Stimulated activated CD4-positive, alpha-beta T cell treated with anti-CD3 and anti-CD28 coated beads, TNF-alpha, amount 100 ng/mL, for 48 hours (primary cell): Measurements from ENCODE around the gene ECPAS.
"Not testable (repeated sequence)": the region's sequence is repeated elsewhere in the genome, so short reads cannot be mapped to it uniquely, and the experiment has no call there.

Source experiments
- DNase-seq, 3 donors: peaks; one replicate each; pipeline ENCODE4 v3.0.0-alpha.2; 2020; ENCODE audit warnings: low read depth in 3 of 3

The ECPAS gene

DNA sequence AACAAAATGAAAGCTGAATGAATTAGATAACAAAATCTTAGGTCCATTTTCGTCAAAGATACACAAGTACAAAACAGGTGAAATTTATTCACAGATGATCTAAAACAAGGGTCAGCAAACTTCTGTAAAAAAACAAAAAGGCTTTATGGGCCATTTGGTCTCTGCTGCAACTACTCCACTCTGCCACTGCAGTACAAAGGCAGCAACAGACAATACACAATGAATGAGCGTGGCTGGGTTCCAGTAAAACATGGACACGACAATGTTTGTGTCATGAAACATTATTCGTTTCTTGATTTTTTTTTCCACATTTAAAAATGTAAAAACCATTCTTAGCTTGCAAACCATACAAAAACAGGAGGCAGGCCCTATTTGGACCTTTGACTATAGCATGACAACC, 71.9 kb downstream of the ECPAS start:
- no peak for DNase-seq

DNA sequence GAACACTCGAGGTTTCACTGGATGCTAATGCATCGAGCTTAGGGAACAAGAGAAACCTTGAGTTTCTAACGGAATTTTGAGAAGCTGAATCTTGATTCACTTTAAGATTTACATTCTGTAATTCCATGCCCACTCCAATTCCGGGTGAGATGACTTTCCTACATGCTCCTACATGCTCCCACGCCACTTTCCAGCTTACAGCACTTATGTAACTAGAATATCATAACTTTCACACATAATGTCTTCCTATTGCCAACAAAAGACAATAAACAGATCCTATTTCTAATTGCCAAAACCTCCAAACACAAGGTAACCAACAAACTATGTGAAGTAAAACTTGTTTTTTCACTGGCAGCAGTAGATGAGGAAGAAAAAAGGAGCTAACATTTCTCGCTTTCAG, 72.9 kb downstream of the ECPAS start:
- DNase-seq = no peak

DNA sequence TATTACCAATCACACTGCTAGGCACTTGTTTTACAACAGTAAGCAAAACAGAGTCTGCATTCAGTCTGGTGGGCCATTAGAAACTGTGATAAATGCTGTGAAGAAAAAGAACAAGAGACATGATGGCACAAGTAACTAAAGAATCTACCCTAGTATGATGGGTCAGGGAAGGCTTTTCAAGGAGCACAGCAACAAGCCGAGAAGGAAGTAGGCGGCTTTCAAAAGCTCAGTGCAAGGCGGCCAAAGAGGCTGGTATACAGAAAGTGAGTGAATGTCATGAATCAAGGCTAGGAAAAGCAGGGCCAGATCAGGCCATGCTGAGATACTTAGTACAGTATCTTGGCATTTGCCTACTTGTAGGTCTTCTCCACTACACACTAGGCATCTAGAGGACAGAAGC, 76.4 kb downstream of the ECPAS start:
- DNase-seq = no peak

DNA sequence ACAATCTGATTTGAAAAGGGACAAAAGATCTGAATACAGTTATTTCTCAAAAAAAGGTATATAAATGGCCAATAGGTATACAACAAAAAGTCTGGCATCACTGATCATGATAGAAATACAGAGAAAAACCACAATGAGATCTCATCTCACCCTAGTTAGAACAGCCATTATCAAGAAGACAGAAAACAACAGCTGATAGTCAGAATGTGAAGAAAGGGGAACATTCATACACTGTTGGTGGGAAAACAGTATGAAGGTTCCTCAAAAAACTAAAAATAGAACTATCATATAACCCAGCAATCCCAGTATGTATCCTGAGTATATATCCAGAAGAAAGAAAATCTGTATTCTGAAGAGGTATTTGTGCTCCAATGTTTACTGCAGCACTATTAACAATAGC, 78.5 kb downstream of the ECPAS start:
- no peak for DNase-seq

DNA sequence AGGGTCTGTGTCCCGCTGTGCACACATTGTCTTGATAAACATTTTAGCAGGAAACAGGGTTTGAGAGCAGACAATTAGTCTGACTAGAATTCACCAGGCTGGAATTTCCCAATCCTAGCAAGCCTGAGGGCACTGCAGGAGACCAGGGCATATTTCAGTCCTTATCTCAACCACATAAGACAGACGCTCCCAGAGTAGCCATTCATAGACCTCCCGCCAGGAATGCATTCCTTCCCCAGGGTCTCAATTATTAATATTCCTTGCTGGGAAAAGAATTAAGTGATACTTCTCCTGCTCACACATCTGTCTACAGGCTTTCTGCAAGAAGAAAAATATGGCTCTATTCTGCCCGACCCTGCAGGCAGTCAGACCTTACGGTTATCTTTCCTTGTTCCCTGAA, 82.7 kb downstream of the ECPAS start:
- not testable (repeated sequence) for DNase-seq

DNA sequence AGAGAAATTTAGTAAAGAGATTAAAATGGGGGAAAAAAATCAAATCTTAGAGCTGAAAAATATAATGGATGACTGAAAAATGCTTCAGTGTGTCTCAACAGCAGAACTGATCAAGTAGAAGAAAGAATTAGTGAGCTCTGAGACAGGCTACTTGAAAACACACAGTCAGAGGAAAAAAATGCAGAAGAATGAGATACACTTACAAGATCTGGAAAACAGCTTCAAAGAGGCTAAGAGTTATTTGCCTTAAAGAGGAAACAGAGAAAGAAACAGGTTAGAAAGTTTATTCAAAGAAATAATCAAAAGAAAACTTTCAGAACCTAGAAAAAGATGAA, 83.7 kb downstream of the ECPAS start:
- no peak for DNase-seq

DNA sequence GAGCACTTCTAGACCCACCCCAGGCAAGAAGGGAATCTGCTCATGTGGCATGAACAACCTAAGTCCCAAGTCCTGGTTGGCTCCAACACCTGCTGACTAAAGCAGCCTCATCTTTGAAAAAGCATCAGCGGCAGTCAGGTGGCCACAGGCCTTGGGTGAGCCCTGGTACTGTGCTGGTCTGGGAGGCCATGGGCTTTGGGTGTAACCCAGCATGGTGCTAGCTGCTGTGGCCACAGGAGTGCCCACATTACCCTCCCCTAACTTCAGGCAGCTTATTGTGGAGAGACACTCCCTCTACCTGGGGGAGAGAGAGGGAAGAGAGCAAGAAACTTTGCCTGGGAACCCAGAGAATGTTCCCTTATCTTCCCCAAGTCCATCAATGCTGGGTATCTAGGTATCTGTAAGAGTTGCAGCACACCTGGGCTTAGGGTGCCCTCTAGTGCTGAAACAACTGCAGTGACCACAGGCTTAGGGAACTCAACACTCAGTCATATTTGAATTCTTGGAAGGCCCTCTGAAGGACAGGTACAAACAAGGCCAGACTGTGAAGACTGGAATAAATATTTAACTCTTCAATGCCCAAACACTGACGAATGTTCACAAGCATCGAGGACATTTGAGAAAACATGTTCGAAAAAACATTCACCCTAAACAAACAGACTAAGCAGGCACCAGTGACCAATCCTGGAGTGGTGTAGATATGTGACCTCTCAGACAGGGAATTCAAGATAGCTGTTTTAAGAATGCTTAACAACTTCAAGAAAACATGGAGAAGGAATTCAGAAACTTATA, 84.2 kb downstream of the ECPAS start:
- no peak for DNase-seq

DNA sequence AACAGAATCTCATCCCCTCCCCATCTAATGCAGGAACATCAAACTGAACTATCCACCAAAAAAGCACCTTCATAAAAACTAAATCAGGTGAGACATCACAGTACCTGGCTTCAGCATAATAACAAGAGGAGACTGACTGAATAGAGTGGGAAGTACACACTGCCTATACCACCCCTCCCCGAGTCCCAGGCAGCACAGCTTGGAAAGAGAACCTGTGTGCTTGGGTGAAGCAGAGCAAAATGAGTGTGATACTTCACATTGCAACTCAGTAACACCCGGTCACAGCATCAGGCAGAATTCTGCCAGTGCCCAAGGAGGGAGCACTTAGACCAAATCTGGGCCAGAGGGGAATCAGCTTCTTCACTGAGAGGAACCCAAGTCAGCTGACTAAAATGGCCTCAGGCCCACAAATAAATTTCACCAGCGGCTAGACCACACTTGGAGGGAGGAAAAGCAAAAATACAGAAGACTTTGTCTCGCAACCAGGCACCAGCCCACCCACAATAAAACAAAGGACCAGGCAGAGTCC, 84.9 kb downstream of the ECPAS start:
- DNase-seq = no peak

DNA sequence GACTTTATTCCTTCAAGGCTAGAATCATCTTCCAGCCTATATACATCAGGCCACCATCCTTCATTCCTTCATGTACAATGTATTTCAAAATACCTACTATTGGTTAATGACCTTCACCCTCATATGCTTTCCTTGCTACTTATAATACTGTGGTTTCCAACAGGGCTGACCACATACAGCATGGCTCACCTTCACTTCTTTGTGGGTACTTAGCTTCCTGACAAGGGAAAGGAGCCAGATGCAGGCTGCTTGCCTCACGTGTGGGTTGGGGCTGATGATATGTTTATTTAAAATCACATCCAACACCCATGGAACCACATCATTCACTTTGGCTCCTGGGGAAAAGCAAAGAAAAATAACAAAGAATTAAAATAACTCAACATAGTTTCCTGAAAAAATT, 90.2 kb downstream of the ECPAS start:
- no peak for DNase-seq

DNA sequence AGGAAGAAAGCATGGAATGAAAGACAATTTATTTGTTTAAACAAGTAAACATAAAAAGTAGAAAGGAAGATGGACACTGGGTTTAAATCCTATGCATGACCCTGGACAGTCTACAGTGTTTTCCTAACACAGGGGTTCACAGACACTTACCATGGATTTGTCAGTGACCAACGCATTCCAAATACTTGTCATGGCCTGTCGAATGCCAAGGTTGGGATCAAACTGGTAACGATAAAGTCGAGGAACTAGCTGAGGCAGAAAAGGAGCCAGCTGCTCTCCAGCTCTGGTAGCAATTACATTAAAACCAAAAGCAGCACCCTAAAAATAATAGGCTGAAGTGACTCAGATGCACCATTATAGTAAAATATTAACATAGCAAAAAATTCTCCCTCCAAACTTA, 94.8 kb downstream of the ECPAS start:
- DNase-seq = no peak

DNA sequence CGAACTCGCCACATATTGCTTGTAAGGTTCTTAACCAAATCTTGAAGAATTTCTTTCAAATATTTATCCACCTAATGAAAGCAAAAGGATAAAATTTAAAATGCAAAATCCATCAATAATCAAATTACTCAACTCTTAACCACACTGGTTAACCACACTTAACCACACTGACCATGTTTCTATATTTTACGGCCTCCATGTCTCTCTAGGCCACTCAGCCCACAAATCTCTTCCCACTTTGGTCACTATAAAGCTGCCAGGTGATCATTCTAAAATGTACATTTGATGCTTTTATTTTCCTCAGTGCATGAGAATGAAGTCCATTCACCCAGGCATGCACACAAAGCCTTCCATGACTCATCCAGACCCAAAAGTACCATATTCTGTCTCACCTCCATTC, 97.8 kb downstream of the ECPAS start:
- no peak for DNase-seq

DNA sequence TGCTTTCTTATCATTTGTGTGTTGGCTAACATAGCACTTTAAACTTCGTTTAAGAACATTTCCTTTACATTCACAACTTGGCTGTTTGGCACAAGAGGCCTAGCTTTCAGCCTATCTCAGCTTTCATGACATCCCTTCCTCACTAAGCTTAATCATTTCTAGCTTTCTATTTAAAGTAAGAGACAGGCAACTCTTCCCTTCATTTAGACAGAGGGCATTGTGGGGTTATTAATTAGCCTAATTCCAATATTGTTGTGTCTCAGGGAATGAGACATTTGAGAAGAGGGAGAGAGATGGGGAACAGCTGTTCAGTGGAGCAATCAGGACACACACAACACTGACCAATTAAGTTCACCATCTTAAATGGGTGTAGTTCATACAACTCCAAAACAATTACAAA, 103.2 kb downstream of the ECPAS start:
- no peak for DNase-seq

DNA sequence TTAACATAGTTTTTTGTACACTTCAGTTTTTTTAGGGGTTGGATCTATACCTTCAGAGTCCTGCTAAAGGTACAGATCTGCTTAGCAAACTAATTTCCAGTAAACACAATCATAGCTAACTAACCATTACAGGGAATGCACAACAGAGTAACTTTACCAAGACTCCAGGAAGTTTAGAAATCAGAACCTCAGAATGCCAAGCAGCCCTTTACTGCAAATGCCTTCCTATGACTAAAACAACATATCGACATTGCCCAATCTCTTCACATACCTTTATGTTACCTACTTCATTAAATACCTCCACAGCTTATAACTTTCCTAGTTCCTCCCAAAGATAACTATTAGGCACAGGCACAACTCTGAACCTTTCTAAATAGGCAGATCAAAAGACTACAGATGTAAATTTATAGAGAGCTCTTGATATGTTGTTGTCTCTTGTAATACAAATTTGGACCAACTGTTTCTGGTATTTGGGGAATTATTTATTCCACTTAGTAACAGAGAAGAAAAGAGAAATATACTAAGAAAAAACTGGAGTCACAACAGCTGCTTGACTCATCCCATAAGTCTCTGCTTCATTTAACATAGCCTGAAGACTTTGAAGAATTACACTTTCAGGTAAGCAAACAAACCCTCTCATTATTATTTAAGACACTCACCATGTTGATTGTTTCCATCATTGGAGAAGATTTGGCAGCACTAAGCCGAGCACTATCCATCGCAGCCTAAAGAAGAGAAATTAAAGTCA, 108.2 kb downstream of the ECPAS start:
- no peak for DNase-seq

DNA sequence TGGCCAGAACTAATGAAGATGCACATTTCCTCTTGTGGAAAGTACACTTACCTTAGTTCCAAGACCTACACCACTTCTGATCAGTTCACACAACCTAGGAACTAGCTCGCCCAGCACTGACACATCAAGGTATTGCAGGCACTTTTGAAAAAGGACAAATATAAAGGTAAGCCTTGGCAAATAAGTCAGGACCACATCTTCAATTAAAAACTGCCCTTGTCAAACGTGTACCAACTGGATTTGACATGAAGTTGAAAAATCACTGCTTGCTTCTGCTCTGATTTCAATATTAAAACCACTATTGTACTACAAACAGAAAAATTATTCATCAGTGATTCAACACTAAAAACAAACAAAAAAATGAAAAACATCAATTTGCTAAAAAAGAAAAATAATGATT, 109.1 kb downstream of the ECPAS start:
- DNase-seq = no peak

DNA sequence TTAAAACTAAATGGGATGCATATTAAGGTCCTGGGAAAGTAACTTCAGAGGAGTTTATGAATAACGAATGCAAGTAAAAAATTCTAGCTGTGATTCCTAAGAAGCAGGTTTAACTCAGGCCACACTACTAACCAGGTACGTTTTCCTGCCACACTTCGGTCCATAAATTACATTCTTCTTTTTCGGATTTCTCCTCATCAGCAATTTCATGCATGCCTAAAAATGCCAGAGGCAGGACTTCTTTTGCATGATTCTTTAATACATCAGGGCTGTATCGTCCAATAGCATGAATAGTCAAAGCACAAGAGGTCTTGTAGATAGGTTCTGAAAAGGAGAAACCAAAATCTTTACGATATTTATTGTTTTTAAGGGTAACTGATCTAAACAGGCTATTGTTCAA, 111.9 kb downstream of the ECPAS start:
- DNase-seq = no peak

DNA sequence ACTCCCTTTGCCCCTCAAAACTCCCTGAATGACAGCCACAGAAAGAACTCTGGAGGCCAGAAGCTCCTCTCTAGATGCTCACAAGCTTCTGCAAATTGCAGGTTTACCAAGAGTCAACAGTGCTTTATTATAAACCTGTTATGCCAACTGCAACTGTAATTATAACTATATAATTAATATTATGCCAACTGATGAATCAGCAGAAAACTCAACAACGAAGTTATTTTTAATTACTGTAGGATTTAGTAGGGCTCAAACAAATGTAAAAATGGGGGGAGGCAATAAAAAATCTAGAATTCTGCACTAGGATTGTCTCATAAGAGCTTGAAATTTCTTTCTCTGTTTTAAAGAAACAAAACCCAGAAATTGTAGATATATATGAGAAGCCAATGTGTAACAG, 117.2 kb downstream of the ECPAS start:
- DNase-seq = no peak

DNA sequence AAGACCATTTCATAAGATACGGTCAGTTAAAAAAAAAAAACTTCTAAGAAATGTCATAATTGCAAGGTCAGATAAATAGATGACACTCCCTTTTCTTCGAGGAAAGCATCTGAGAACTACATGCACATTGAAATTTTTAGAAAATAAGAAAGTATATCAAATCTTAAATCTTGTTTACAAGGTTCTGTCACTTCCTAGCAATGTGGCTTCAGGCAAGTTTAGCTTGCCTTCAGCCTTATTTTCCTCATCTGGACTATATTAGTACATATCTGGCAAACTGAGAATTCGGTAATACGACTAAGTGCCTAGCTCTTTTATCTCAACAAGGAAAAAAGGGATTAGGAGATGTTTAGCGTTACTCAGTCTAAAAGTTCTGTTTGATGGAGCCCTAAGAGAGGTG, 121.7 kb downstream of the ECPAS start:
- no peak for DNase-seq

DNA sequence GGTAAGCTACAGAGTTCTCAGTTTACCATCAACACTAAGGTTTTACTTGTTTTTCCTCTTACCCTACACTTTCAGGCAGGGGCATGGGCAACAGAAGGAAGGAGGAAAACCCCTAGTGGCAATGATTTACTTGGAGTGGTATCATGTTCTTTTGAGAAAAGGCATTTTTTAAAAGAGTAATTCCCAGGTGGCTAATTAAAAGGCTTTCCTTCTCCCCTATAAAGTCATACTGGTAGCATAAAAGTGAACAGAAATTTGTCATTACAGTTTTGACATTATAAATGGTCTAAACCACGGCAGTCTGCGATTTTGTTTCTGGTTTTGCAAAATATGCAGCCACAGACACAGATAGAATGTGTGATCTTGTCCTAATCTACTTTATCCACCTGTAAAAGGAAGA, 123.3 kb downstream of the ECPAS start:
- no peak for DNase-seq

DNA sequence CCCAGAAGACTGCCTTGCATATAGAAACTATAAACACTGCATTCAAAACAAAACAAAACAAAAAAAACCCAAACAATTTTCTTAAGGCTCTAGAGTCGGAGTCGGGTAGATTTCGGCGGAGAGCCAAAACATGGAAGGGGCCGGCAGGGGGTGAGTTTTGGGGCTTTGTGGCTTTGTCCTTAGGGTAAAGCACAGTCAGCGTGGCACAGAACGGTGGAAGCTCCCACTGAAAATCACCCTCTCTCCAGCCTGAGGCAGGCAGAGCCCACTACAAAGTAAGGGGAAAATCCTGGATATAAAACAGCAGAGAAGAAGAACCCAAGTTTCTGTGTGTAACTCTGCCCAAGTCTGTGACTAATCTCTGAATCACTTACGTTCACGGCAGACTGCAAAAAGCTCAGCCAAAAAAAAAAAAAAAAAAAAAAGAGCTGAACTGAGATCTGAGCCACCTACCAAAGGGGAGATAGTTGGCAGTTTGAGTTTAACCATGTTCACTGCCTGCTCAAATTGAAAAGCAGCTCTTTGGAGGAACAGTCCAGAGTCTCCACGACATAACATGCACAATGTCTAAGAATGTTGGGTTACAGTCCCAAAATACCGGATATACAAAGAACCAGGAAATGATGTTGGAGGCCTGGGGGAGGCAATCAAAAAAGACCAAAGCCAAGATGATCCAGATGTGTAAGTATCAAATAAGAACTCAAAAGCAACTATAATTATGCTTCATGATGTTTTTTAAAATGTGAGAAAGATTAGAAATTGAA, 127.5 kb downstream of the ECPAS start:
- no peak for DNase-seq

DNA sequence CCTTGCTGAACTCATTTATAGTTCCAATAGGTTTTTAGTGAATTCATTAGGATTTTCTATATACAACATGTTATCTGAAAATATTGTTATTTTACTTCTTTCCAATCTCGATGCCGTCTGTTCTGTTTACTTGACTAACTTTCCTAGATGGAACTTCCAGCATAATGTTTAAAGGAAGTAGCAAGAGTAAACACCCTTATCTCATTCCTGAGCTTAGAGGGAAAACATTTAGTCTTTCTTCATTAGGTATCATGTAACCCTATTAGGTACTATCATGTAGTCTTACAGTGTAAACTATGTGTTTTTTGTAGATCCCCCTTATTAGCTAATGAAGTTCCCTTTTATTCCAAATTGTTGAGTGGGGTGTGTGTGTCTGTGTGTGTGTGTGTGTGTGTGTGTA, 131.6 kb downstream of the ECPAS start:
- no peak for DNase-seq

DNA sequence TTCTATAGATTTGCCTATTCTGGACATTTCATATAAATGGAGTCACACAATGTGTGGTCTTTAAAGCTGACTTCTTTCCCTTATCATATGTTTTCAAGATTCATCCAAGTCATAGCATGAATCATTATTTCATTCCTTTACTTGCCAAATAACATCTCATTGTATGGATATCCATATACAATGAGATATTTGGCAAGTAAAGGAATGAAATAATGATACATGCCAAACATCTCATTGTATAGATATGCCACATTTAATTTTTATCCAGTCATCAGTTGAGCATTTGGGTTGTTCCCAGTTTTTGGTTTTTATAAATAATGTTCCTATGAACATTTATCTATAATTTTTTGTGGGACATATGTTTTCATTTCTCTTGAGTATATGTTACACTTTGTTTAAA, 133.6 kb downstream of the ECPAS start:
- no peak for DNase-seq

DNA sequence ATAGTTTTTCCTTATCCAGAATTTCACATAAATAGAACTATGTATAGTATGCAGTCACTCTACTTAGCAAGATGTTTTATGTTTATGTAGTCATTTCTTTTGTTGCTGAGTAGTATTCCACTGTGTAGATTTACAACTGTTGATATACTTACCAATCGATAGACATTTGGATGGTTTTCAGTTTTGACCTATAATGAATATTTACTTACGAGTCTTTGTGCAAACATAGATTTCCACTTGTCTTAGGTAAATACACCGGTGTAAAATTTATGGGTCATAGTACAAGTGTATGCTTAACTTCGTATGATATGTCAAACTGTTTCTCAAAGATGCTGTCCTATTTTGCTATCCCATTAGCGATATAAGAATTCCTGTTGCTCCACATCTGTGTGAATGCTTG, 134.4 kb downstream of the ECPAS start:
- no peak for DNase-seq

DNA sequence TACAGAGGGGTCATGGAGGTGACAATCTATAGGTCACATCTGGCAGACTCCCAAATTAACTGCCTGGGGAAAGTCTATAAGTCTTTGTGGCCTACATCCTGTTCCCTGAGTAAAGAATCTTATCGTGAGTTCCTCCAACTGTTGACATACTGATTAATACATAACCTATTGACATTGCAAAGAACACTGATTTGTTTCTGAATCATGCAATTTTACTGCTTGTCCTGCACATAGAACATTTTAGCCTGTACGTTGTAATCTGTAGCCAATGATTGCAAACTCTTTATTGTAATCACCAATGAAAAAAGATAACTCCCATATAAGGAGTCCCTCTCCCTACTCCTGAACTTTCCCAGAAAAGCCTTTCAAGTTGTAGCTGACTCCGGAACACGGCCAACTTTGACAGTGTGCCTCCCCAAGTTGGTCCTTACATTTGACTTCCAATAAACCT, 135.3 kb downstream of the ECPAS start:
- no peak for DNase-seq
